ENCODE data around the gene TMEM134. TPM values are rescaled to one million over a fixed set of nuclear protein-coding genes. Genes with fewer than 3 reads are reported as not detected.

Gene TMEM134
- total and polyA plus RNA-seq, 10 of the 15 experiments (the other 5 are each of a cell fraction or from before 2014, with no cell fraction given) = 1.6 to 93.8 (median 27.8) TPM

GRCh38 chr11:67449116-67449844 is 19.8 kb downstream of the TMEM134 start (continued):
- TF ChIP-seq HDAC2 (IDR thresholded peaks at IDR 0.05) = no peak
- TF ChIP-seq POLR2AphosphoS2 (IDR thresholded peaks at IDR 0.05; ENCODE audit: low read depth, low read length) = no peak
- TF ChIP-seq ZNF217 (IDR thresholded peaks at IDR 0.05) = no peak

- in situ Hi-C loops (cut with MboI) = no loop called here
- FAIRE-seq (no peak), DNase-seq (ENCODE audit: low read depth, low spot score) (no peak), ATAC-seq (no peak)
- CTCF ChIA-PET = interaction anchor here (0.7 to 1.5 kb wide), 3 partner anchors 11 to 12 kb away, joined by 3 to 6 read pairs (median 4); no protein-coding TSS in a partner anchor
- SMC1A ChIA-PET (ENCODE audit: uncharacterized antibody, unreplicated experiment) = interaction anchor here (1.3 kb wide), 1 partner anchor 11 kb away, joined by 6 read pairs; the partner anchor contains the start of gene PTPRCAP
- Histone ChIP-seq H3K4me3 (no peak overlapping the region), H3K9ac (ENCODE audit: control insufficient read depth, insufficient read depth, low read length) (no peak overlapping the region), H3K79me2 (ENCODE audit: control insufficient read depth, insufficient read depth, low read length) (peaks cover 10% of the 10 kb centered on the region), H3K4me1 (ENCODE audit: control insufficient read depth, insufficient read depth, low read length) (peaks cover 32% of the 10 kb centered on the region), H3K27me3 (replicated peaks in 1 of 2; ENCODE audit: control insufficient read depth in 2 of 2, insufficient read depth in 2 of 2, low read length in 1 of 2) (no peaks in the 10 kb centered on the region), H2AFZ (ENCODE audit: control insufficient read depth, low read depth, low read length) (no peak overlapping the region), H3K4me2 (ENCODE audit: control insufficient read depth, insufficient read depth) (no peak overlapping the region), H4K20me1 (ENCODE audit: control insufficient read depth, insufficient read depth) (no peaks in the 10 kb centered on the region), H3K36me3 (ENCODE audit: control insufficient read depth in 2 of 2, insufficient read depth in 2 of 2, low read length in 1 of 2) (no peaks in the 10 kb centered on the region), H3K27ac (ENCODE audit: control insufficient read depth, insufficient read depth) (no peak overlapping the region), H3K9me3 (replicated peaks; ENCODE audit: control insufficient read depth, insufficient read depth, low read length) (no peaks in the 10 kb centered on the region)
- POLR2A ChIA-PET = interaction anchor here (1.9 kb wide), 2 partner anchors 13 to 36 kb away, joined by 4 to 7 read pairs; no protein-coding TSS in a partner anchor
- WGBS (ENCODE audit: insufficient coverage, insufficient replicate concordance, low lambda C conversion rate, missing lambda C conversion rate) = 96% methylated on average over 7 of the region's 7 CpGs
- RAD21 ChIA-PET (ENCODE audit: unreplicated experiment) = no interaction called here
- BruUV-seq (replicated peaks) = no TSS peak
- TF ChIP-seq MAX (IDR thresholded peaks at IDR 0.05; ENCODE audit: low read depth, low read length) = no peak
- 0 out of 2 replicates have a peak, but pooled peaks have one; percentile 19 for TF ChIP-seq POLR2A (IDR thresholded peaks at IDR 0.05; ENCODE audit: low read depth, low read length)
- intact Hi-C loops (cut with micrococcal nuclease; ENCODE audit: unreplicated experiment) = no loop called here
Measured at GRCh38 chr11:67448220-67448609, 20.8 kb downstream of the TMEM134 start.

All from GM12878 (cell line).